IMR-90 (cell line): ENCODE measurements around the gene CXADR.

Experiments
- BHLHE40 ChIP-seq: fragments of 150-350 bp; IDR thresholded peaks from 2 replicates; pipeline ENCODE4 v1.6.1; 2016; ENCODE audit warnings: mild to moderate bottlenecking, low read depth, low read length
- CEBPB ChIP-seq: IDR thresholded peaks from 2 replicates; pipeline ENCODE4 v1.6.1; 2012; ENCODE audit warnings: low read depth, low read length, improper control_type of control experiment
- CHD1 ChIP-seq: IDR thresholded peaks from 2 replicates; pipeline ENCODE4 v1.6.1; 2012; ENCODE audit warnings: low read depth, low read length, improper control_type of control experiment
- FOS ChIP-seq: fragments of 150-350 bp; IDR thresholded peaks from 2 replicates; pipeline ENCODE4 v1.6.1; 2016; ENCODE audit warnings: low read depth, low read length
- MAFK ChIP-seq: IDR thresholded peaks from 2 replicates; pipeline ENCODE4 v1.6.1; 2012; ENCODE audit warnings: low read depth, low read length, improper control_type of control experiment
- POLR2A ChIP-seq: IDR thresholded peaks from 2 replicates; pipeline ENCODE4 v1.6.1; 2012; ENCODE audit warnings: mild to moderate bottlenecking, low read depth, low read length
- RAD21 ChIP-seq: IDR thresholded peaks from 2 replicates; pipeline ENCODE4 v1.6.1; 2012; ENCODE audit warnings: low read length, improper control_type of control experiment
- RCOR1 ChIP-seq: IDR thresholded peaks from 2 replicates; pipeline ENCODE4 v1.6.1; 2012; ENCODE audit warnings: mild to moderate bottlenecking, low read length, improper control_type of control experiment; ENCODE audit not compliant: insufficient replicate concordance
- RFX5 ChIP-seq: IDR thresholded peaks from 2 replicates; pipeline ENCODE4 v1.8.0; 2012; ENCODE audit warnings: low read depth, mild to moderate bottlenecking, low read length, moderate library complexity
- SMC3 ChIP-seq: fragments of 150-350 bp; IDR thresholded peaks from 2 replicates; pipeline ENCODE4 v1.6.1; 2016; ENCODE audit warnings: low read depth, mild to moderate bottlenecking, antibody characterized with exemption, low read length, moderate library complexity
- TF ChIP-seq, protein P1 (sequence below): conservative IDR thresholded peaks from 2 replicates; pipeline ENCODE4 v1.5.1; 2012; ENCODE audit warnings: mild to moderate bottlenecking, low read depth, low read length, improper control_type of control experiment
- TF ChIP-seq, protein P2 (sequence below): fragments of 150-350 bp; IDR thresholded peaks from 2 replicates; pipeline ENCODE4 v1.6.1; 2017; ENCODE audit warnings: mild to moderate bottlenecking, antibody characterized with exemption, low read length, low read depth
- TF ChIP-seq, protein P3 (sequence below): fragments of 150-350 bp; IDR thresholded peaks from 2 replicates; pipeline ENCODE4 v1.6.1; 2016; ENCODE audit warnings: low read depth, mild to moderate bottlenecking, low read length, moderate library complexity, borderline replicate concordance

DNA sequence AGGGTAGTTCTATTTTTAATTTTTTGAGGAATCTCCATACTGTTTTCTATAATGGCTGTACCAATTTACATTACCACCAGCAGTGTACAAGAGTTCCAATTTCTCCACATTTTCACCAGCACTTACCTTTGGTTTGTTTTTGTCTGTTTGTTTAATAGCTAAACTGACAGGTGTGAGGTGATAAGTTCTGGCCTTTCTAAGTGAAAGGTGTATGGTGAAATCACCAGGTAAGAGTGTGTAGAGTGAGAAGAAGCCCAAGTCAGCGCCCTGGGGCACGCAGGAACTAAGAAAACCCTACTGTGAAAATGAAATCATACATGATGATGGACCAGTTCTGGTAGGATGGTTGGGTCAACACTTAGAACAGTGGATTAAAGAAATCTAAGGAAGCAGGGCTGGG, 65.3 kb downstream of the CXADR start:
- TF ChIP-seq, protein P1, sequence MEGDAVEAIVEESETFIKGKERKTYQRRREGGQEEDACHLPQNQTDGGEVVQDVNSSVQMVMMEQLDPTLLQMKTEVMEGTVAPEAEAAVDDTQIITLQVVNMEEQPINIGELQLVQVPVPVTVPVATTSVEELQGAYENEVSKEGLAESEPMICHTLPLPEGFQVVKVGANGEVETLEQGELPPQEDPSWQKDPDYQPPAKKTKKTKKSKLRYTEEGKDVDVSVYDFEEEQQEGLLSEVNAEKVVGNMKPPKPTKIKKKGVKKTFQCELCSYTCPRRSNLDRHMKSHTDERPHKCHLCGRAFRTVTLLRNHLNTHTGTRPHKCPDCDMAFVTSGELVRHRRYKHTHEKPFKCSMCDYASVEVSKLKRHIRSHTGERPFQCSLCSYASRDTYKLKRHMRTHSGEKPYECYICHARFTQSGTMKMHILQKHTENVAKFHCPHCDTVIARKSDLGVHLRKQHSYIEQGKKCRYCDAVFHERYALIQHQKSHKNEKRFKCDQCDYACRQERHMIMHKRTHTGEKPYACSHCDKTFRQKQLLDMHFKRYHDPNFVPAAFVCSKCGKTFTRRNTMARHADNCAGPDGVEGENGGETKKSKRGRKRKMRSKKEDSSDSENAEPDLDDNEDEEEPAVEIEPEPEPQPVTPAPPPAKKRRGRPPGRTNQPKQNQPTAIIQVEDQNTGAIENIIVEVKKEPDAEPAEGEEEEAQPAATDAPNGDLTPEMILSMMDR: no peak
- TF ChIP-seq, protein P2, sequence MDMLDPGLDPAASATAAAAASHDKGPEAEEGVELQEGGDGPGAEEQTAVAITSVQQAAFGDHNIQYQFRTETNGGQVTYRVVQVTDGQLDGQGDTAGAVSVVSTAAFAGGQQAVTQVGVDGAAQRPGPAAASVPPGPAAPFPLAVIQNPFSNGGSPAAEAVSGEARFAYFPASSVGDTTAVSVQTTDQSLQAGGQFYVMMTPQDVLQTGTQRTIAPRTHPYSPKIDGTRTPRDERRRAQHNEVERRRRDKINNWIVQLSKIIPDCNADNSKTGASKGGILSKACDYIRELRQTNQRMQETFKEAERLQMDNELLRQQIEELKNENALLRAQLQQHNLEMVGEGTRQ: no peak
- TF ChIP-seq CHD1: no peak
- no peak for TF ChIP-seq MAFK
- TF ChIP-seq POLR2A: no peak
- TF ChIP-seq FOS: no peak
- TF ChIP-seq RAD21: no peak
- TF ChIP-seq RCOR1: no peak
- TF ChIP-seq CEBPB: no peak
- no peak for TF ChIP-seq RFX5
- TF ChIP-seq SMC3: no peak
- TF ChIP-seq, protein P3, sequence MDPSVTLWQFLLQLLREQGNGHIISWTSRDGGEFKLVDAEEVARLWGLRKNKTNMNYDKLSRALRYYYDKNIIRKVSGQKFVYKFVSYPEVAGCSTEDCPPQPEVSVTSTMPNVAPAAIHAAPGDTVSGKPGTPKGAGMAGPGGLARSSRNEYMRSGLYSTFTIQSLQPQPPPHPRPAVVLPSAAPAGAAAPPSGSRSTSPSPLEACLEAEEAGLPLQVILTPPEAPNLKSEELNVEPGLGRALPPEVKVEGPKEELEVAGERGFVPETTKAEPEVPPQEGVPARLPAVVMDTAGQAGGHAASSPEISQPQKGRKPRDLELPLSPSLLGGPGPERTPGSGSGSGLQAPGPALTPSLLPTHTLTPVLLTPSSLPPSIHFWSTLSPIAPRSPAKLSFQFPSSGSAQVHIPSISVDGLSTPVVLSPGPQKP: no peak
- TF ChIP-seq BHLHE40: no peak
